ENCODE data around the gene TAOK1. TPM values are rescaled to one million over a fixed set of nuclear protein-coding genes. Genes with fewer than 3 reads are reported as not detected.

TAOK1 gene
- total and polyA plus RNA-seq, 2 of the 13 experiments (the other 11 are each of a cell fraction or from before 2014, with no cell fraction given), result 14.1 to 23.0 TPM

- in situ Hi-C loops (cut with HindIII; ENCODE audit: extremely low pct_ligation_motif_present, low pct_unique_long_range_greater_than_20kb) (no loop called here), intact Hi-C loops (cut with micrococcal nuclease; ENCODE audit: unreplicated experiment) (loop anchor here (10.0 kb wide), 1 partner anchor 215 kb away; the partner anchor contains the start of gene ANKRD13B)
- ChIA-PET POLR2A (interaction anchor here (0.9 kb wide), 1 partner anchor 11 kb away, joined by 3 read pairs; the partner anchor contains the start of gene TAOK1), CTCF (ENCODE audit: low intra/inter-chr PET ratio, low total read pairs) (no interaction called here)
- H3K4me2 ChIP-seq (ENCODE audit: low read depth, low read length), result no peak overlapping the region
- H3K79me2 ChIP-seq (ENCODE audit: insufficient read depth, low read length), result no peaks in the 10 kb centered on the region
- H3K36me3 ChIP-seq (replicated peaks in 1 of 2; ENCODE audit: control insufficient read depth in 1 of 2, insufficient read depth in 2 of 2, low read length in 2 of 2), result no peaks in the 10 kb centered on the region
- no peak overlapping the region for H3K4me3 ChIP-seq (replicated peaks in 1 of 3; ENCODE audit: insufficient read depth in 1 of 3, low read depth in 2 of 3, low read length in 3 of 3)
- DNase-seq (ENCODE audit: low spot score) (no peak), ATAC-seq (no peak), FAIRE-seq (no peak)
- H3K27me3 ChIP-seq (ENCODE audit: control insufficient read depth in 1 of 2, insufficient read depth in 2 of 2, low read length in 2 of 2), result no peaks in the 10 kb centered on the region; a peak in 1 of 5 replicates
- no TSS peak for BruUV-seq (replicated peaks)
- H2AFZ ChIP-seq (ENCODE audit: low read length), result no peak overlapping the region
- no peak overlapping the region for H3K9ac ChIP-seq (ENCODE audit: insufficient read depth, low read depth, low read length)
- TF ChIP-seq CHD4 (IDR thresholded peaks at IDR 0.05; ENCODE audit: borderline replicate concordance, low read length) (no peak), ZNF564 (CRISPR knock-in tag; IDR thresholded peaks at IDR 0.05) (no peak)
- WGBS (ENCODE audit: low lambda C conversion rate), result 80% methylated on average over 12 of the region's 12 CpGs
- no peaks in the 10 kb centered on the region for H3K4me1 ChIP-seq (ENCODE audit: insufficient read depth, low read length)
- H4K20me1 ChIP-seq (ENCODE audit: insufficient read depth, low read length), result no peaks in the 10 kb centered on the region
- no peaks in the 10 kb centered on the region for H3K9me3 ChIP-seq (ENCODE audit: low read length)
- H3K27ac ChIP-seq (ENCODE audit: extremely low read length, insufficient read depth, low read length), result no peak overlapping the region
These were observed 10.8 kb upstream of the TAOK1 start for GRCh38 chr17:29379084-29379991.

DNA sequence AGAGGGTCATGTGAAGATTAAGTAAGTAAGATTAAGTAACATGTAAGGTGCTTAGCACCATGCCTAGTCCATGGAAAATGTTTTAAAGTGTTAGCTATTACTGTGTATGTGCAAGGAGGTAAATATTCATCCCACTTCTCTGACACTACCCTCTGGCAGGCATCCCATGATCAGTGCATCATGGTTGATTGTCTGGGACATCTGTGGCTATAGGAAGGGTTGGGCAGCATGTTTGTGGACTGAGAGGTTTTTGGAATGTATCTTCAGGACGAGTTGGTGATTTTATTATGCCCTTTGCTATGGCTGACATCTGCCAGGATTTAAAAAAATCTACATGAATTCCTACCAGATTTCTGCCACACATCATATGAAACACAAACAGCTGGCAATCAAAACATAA is 6.5 kb upstream of the TAOK1 start:
- Histone ChIP-seq H3K27ac (ENCODE audit: extremely low read length, insufficient read depth, low read length) (no peak overlapping the region), H3K9ac (ENCODE audit: insufficient read depth, low read depth, low read length) (no peak overlapping the region), H3K79me2 (ENCODE audit: insufficient read depth, low read length) (no peaks in the 10 kb centered on the region), H3K4me2 (ENCODE audit: low read depth, low read length) (no peak overlapping the region), H3K4me1 (ENCODE audit: insufficient read depth, low read length) (peaks cover 2% of the 10 kb centered on the region; the same call in 1 of the 2 replicates), H3K36me3 (replicated peaks in 1 of 2; ENCODE audit: control insufficient read depth in 1 of 2, insufficient read depth in 2 of 2, low read length in 2 of 2) (no peaks in the 10 kb centered on the region), H3K27me3 (ENCODE audit: control insufficient read depth in 1 of 2, insufficient read depth in 2 of 2, low read length in 2 of 2) (no peaks in the 10 kb centered on the region; a peak in 1 of 5 replicates), H4K20me1 (ENCODE audit: insufficient read depth, low read length) (no peaks in the 10 kb centered on the region), H3K9me3 (ENCODE audit: low read length) (no peaks in the 10 kb centered on the region), H3K4me3 (replicated peaks in 1 of 3; ENCODE audit: insufficient read depth in 1 of 3, low read depth in 2 of 3, low read length in 3 of 3) (no peak overlapping the region), H2AFZ (ENCODE audit: low read length) (no peak overlapping the region)
- ATAC-seq, result no peak
- ChIA-PET CTCF (ENCODE audit: low intra/inter-chr PET ratio, low total read pairs) (no interaction called here), POLR2A (no interaction called here)
- no peak for FAIRE-seq
- in situ Hi-C loops (cut with HindIII; ENCODE audit: extremely low pct_ligation_motif_present, low pct_unique_long_range_greater_than_20kb), result no loop called here
- no TSS peak for BruUV-seq (replicated peaks)
- intact Hi-C loops (cut with micrococcal nuclease; ENCODE audit: unreplicated experiment), result no loop called here
- WGBS (ENCODE audit: low lambda C conversion rate), result 79% methylated on average over 1 of the region's 1 CpG
- no peak for TF ChIP-seq ZNF484 (CRISPR knock-in tag; IDR thresholded peaks at IDR 0.05; ENCODE audit: borderline replicate concordance, low read depth)
- TF ChIP-seq ZNF326 (CRISPR knock-in tag; IDR thresholded peaks at IDR 0.05; ENCODE audit: borderline replicate concordance), result no peak
- TF ChIP-seq LCORL (IDR thresholded peaks at IDR 0.05), result no peak
- TF ChIP-seq LCORL (CRISPR knock-in tag; IDR thresholded peaks at IDR 0.05), result no peak
- TF ChIP-seq RBFOX2 (IDR thresholded peaks at IDR 0.05; ENCODE audit: low read depth, low read length), result no peak
- TF ChIP-seq PRDM10 (CRISPR knock-in tag; IDR thresholded peaks at IDR 0.05; ENCODE audit: low read depth), result no peak
- no peak for TF ChIP-seq ZNF567 (CRISPR knock-in tag; IDR thresholded peaks at IDR 0.05; ENCODE audit: borderline replicate concordance)
- no peak for TF ChIP-seq KDM5A (IDR thresholded peaks at IDR 0.05; ENCODE audit: borderline replicate concordance, low read length)
- no peak for TF ChIP-seq MIER2 (CRISPR knock-in tag; IDR thresholded peaks at IDR 0.05)
- no peak for DNase-seq (ENCODE audit: low spot score)

Data from HepG2 (cell line).